HG03060 (cell line): ENCODE data around the gene KRT84.
"Not testable (repeated sequence)": the region's sequence is repeated elsewhere in the genome, so short reads cannot be mapped to it uniquely, and the experiment has no call there.

ENCODE experiments used
- ATAC-seq: cut with Tn5 transposase; IDR thresholded peaks from one replicate; pipeline ENCODE4 v1.9.1; 2021; ENCODE audit warnings: low read depth, moderate number of reproducible peaks; ENCODE audit not compliant: unreplicated experiment

Gene KRT84

DNA sequence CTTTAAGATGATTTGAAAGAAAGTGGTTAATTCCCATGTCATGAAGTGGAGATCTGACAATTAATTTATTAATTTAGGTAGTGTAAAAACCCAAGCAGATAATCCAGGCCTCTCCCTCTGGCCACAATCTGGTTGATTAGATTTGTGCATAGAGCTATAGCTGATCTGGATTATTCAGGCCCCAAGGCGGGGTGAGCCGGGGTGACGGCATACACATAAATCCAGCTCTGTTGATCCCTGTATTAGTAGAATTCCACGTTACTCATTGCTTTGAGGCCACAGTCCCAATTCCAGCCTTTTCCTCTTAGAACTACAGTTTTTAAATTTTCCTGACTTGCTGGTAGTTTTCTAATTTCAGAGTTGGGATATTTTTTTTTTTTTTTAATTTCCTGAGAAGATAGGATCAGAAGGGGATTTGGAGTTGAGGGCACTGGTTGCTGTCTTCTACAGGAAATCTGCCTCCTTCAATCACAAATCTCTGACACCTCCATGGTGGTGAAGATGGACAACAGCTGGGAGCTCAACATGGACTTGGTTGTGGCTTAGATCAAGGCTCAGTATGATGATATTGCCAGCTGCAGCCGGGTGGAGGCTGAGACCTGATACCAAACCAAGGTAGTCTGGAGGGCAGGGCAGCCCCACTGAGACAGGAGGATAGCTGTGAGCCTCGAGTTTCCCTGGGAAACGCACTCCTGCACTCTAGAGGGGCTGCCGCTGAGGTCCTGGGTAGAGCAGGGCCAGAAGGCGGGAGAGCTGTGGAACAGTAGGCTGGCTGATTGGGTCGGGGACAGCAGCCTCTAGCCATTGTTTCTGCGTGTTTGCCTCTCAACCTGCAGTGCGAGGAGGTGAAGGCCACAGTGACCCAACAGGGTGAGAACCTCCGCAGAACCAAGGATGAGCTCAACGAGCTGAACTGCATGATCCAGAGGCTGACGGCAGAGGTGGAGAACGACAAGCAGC lies 37.6 kb downstream of the KRT84 start:
- ATAC-seq: no peak

DNA sequence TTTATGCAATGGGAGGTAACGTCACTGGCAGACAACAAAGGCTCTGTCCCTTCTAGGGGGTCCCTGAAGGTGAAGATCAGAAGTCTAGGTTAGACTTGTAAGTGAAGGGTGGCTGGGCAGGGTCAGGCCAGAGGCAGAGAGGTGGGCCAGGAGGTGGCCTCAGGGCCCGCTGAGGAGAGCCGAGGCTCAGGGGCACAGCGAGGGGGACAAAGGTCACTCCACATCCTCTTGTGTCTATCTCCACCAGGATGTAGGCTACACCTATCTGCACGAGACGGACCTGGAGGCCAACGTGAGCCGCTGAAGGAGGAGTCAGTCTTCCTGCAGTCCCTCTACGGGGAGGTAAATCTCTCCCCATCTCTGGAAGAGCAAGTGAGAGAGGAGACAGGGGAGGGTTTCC lies 38.4 kb downstream of the KRT84 start:
- ATAC-seq: no peak

DNA sequence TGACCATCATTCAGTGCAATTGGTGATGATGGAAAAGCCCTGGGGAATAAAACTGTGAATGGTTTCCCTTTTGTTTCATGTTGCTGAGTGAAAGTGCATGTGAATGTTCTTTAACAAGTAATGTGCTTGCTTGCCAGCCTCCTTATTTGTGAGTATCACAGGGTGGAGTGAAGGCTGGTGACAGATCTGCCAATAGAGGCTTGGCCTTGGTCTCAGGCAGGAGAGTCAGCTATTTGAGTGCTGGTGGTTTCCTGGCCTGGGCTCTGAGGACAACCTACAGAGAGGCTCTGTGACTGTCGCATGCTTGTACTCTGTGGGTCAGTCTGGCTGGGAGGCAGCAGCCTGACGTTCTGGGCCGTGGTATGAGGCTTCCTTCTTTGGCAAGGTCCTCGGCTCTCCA lies 38.9 kb downstream of the KRT84 start:
- no peak for ATAC-seq

DNA sequence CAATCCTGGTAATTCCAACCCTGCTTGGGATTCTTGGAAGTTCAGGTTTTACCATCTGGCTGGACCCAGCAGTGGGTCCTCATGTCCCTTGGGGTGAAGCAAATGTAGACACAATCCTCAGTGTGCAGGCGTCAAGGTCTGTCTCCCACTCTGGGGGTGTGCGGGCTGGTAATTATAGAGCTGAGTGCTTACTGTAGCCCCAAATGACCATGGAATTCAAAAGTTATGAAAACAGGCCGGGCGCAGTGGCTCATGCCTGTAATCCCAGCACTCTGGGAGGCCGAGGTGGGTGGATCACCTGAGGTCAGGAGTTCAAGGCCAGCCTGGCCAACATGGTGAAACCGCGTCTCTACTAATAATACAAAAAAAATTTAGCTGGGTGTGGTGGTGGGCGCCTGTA lies 40.4 kb downstream of the KRT84 start:
- ATAC-seq: not testable (repeated sequence)

DNA sequence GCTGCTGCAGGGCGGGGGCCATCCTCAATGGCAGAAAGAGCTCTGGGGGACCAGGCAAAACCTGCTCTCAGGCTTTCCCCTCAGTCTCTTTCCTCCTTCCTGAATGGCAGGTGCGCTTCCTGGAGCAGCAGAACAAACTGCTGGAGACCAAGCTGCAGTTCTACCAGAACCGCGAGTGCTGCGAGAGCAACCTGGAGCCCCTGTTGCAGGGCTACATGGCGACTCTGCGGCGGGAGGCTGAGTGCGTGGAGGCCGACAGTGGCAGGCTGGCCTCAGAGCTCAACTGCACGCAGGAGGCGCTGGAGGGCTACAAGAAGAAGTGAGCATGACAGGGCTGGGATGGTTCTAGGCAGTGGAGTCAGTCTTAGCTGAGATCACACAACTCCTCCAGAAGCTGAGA lies 41.3 kb downstream of the KRT84 start:
- ATAC-seq: no peak

DNA sequence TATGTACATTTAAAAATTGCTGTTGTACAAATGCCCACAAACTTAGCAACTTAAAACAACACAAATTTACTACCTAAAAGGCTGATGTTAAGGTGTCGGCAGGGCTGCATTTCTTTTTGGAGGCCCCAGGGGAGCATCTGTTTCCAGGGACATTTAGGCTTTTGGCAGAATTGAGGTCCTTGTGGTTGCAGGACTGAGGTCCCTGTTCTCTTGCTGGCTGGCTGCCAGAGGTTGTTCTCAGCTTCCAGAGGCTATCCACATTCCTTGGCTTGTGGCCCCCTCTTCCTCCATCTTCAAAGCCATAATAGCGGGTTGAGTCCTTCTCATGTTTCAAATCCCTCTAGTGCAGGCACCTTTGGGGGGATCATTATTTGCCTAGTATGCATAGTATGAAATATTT lies 41.9 kb downstream of the KRT84 start:
- no peak for ATAC-seq

DNA sequence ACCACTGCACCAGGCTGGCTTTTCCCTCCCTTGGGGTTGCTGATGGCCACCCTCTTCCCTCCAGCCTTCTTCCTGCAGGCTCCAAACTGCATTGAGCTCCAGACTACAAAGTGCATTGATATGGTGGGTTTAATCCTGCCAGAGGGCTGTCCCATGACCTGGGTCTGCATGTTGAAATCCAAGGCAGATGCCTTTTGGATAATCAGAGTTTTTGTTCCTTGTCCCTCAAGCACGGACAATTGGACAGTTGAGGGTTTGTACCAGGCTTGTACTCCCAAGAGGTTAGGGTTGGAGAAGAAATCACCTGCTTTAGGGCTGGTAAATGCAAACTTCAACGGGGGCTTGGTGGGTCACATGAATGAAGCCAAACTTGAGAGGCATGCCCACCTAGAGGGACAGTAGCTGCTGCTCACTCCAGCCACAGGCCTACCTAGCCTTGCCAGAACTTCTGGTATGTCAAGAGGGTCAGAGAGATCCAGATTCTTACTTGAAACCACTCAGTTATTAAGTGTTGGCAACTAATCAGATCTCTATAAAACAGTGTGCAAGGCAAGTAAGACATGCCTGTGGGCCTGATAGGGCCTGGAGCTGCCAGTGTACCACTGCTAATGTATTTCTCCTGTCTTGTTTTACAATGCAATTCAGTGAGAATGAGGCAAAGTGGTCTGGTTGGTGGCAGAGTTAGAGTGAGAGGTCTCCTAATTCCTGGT lies 42.5 kb downstream of the KRT84 start:
- no peak for ATAC-seq

DNA sequence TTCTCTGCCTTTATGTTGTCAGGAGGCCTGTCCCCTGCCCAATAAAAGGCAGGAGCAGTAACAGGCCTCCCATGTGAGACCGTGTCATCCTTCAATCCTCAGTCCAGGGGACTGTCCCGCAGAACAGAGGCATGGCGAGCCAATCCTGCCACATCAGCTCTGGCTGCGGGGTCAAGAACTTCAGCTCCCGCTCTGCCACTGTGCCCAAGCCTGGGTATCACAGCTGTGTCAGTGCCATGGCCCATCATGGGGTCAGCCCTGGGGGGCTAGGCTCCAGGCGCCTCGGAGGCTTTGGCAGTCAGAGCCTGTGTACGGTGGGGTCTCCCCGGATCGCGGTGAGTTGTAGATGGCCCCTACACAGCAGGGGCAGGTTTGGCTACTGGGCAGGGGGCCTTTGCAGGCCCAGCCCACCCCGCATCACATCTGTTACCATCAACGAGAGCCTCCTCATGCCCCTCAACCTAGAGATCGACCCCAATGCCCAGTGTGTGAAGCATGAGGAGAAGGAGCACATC lies 44.3 kb downstream of the KRT84 start:
- ATAC-seq: no peak

DNA sequence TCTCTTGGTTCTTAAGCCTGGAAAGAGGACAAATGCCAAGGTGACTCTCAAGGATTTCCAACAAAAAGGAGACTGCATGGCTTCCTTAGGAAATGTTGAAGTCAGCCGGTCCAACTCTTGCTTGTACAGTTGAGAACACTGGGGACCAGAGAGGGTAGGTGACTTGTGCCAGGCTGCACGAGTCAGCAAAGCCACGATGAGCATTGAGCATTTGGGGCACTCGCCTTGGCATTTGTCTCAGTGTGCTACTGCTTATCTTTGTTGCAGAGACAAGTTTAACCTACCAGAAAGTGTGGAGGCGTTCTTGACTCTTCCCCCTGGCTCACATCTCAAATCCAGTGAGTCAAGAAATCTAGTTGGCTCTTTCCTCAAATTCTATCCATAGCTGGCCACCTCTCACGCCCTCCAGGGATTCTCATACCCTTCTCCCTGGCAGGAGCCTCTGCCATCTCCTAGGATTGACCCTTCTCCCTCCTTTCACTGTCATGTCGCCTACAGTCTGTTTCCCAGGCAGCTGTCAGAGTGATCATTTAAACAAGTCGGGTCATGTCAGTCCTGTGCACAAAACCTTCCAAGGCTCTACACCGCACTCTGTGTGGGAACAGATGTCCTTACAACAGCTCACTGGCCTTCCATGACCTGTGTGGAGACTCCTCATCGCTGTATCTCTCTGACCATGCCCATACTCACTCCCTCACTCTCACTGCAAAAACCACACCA lies 47.1 kb downstream of the KRT84 start:
- no peak for ATAC-seq

DNA sequence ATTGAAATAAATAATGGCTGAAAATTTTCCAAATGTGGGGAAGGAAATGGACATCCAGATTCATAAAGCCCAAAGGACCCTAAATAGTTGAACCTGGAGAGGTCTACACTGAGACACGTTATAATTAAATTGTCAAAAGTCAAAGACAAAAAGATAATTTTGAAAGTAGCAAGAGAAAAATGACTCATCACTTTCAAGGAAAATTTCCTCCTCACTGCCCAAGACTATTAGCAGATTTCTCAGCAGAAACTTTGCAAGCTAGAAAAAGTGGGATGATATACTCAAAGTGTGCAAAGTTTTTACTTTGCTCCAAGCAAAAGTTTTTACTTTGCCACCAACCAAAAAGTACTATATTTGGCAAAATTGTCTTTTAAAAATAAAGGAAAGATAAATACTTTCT lies 48.4 kb downstream of the KRT84 start:
- ATAC-seq: no peak

DNA sequence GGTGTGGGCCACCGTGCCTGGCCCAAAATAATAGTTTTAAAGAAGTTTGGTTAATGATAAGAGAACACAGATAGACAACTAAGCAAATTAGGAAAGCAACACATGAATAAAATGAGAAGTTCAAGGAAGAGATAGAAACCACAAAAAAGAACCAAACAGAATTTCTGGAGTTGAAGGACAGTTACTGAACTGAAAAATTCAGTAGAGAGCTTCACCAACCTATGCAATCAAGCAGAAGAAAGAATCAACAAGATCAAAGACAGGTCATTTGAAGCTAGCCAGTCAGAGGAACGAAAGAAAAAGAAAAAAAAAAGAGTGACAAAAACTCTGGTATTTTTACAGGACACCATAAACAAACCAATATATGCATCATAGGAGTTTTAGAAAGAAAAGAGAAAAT lies 48.8 kb downstream of the KRT84 start:
- ATAC-seq: no peak

DNA sequence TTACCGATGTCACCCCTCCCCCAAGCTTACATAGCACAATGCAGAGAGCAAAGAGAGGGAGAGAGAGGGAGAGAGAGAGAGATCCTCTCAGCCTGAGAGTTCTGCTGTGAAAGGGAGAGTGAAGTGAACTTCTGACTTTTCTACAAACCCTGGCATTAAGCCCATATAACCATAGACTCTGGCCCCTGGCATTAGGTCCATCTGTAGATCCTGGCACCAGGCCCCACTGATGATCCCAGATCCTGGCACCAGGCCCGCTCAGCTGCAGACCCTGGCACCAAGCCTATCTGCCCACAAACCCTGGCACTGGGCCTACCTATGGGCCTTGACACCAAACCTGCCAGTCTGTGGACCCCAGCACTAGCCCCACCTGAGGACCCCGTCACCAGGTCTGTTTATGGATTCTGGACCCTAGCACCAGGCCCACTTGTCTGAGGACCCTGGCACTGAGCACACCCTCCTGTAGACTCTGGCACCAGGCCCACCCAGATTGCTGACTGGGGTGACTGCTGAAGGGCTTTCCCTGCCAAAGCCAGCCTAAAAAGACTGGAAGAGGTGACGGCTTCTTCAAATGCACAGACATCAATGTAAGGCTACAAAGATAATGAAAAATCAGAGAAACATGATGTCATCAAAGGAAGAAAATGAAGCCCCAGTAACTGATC lies 49.7 kb downstream of the KRT84 start:
- ATAC-seq: no peak

DNA sequence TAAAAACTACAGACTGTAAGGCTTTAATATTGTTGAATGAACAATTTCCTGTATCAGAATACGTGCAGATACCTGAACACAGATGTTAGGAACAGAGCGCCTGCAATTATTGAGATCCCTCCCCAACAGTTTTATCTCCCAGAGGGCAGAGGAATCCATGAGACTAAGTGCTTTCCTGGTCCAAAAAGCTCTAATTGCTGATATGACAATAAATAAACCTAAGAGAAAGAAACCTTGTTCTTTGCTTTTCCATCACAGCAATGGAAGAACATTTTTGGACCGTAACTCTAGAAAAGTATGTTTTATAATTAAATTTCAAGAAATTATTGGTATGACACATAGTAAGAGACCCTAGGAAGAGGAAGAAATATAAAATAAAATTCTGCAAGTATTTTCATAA lies 51.3 kb downstream of the KRT84 start:
- no peak for ATAC-seq

DNA sequence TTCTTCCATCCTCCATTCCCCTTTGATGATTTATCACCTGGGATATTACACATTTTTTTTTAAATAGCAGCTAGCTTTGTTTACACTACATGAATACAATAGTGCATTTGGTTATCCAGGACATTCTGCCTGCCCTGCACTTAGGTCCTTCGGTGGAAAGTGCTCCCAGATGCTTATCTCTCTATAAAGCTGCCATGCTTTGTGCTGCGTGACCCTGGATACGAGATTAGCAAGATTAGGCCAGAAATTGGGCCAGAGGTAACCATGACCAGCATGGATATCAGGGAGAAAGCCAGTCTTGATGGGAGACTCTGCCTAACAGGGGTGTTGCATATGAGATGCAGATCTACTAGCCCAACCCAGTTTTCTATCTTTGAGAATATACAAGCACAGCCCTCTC lies 52.1 kb downstream of the KRT84 start:
- ATAC-seq: no peak

DNA sequence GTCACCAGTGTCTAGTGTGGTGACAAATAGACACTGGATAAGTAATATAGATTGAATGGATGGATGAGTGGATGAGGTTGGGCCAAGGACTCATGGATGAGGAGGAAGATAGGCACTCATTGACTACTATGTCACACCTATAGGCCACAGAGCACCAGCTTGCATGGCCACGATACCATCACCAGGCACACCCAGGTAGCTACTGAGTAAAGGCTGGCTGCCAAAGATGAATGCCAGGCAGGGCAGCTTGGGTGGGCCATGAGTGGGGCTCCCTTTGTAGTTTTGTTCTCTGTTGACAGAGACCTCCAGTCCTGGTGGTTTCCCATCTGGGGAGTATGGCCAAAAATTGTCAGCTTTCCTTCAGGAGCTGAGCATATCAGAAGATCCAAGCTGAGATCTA lies 53.1 kb downstream of the KRT84 start:
- no peak for ATAC-seq

DNA sequence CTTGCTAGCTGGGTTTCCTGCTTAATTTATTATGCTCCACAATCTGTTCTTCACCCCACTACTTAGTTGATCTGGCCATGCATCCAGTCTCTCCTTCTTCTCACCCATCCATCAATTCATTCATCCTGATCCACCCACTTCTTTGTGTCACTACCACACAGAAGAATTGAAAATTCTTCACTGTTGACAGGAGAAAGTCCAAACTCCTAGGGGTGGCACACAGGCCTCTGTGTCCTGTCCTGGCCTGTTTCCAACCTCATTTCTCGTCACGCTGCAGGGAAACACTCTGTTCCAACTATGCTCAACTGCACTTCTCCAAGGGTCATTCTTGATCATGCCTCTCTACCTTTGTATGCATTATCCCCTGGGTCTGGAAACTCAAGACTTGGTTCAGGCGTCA lies 53.6 kb downstream of the KRT84 start:
- ATAC-seq: no peak

DNA sequence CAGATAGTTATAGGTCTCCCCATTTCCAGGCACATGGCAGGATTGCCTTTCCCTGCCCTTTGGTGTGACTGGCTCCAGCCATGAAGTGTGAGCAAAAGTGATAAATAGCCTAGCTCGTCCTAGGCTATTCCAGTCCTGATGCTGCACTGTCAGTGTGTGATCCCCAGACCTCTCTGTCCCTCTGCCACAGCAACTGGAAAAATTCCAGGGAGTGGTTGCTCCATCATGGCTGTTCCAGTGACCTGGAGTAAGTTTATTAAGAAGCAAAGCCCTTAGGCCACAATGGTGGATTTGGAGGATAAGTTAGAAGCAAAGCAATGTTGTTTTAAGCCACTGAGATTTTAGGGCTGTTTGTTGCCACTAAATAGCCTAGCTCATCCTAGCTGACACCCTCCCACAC lies 54.4 kb downstream of the KRT84 start:
- no peak for ATAC-seq

DNA sequence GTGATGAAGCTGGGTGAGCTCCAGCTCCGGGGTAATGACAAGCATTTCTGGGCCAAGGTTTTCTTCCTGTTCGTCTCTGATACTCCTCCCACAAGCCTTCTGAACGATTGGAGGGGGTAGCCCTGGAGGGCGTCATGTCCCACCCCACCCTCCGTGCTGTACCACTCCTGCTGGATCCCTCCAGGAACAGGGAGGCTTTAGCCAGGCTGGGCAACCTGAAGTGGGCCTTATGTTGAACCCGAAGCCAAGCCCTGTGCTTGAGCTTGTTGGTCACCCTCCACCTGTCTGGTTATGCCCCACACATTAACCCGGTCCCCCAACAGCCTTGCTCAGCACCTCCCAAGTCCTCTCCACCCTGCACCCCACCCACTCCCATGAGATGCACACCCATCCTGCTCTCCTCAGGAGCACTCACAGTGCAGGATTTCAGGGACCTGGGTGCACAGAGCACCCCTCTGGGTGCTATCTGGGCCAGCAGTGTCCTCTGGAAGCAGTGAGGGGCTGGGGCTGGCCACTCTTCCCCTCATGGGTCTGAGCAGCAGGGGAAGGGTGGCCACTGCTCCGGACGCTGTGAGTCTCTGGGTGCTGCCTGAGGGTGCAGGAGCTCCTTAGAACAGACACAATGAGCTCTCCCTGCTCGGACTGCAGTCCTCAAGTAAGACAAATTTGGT lies 57.5 kb downstream of the KRT84 start:
- no peak for ATAC-seq
